ENCODE results near the gene CD44.

Gene CD44

GRCh38 chr11:35204614-35205013 lies 65.6 kb downstream of the CD44 start:
- TF ChIP-seq CTCF (IDR thresholded peaks at IDR 0.05; ENCODE audit: low read depth, low read length, missing control alignments) = no peak
- in situ Hi-C loops (cut with HindIII; ENCODE audit: low sequenced_read_pairs) = no loop called here
- H3K4me3 ChIP-seq (ENCODE audit: low read depth, low read length) = no peak overlapping the region
- no peak for DNase-seq (ENCODE audit: low read depth)

- in situ Hi-C loops (cut with HindIII; ENCODE audit: low sequenced_read_pairs) = no loop called here
- no peak for DNase-seq (ENCODE audit: low read depth)
- no peak for TF ChIP-seq CTCF (IDR thresholded peaks at IDR 0.05; ENCODE audit: low read depth, low read length, missing control alignments)
- no peak overlapping the region for H3K4me3 ChIP-seq (ENCODE audit: low read depth, low read length)
Measured at GRCh38 chr11:35206616-35207015, 67.6 kb downstream of the CD44 start.

GRCh38 chr11:35207471-35208403 lies 68.8 kb downstream of the CD44 start:
- TF ChIP-seq CTCF (IDR thresholded peaks at IDR 0.05; ENCODE audit: low read depth, low read length, missing control alignments) = no peak
- in situ Hi-C loops (cut with HindIII; ENCODE audit: low sequenced_read_pairs) = no loop called here
- no peak overlapping the region for H3K4me3 ChIP-seq (ENCODE audit: low read depth, low read length)
- no peak for DNase-seq (ENCODE audit: low read depth)

GRCh38 chr11:35208795-35209194 lies 69.8 kb downstream of the CD44 start:
- no peak for DNase-seq (ENCODE audit: low read depth)
- TF ChIP-seq CTCF (IDR thresholded peaks at IDR 0.05; ENCODE audit: low read depth, low read length, missing control alignments) = no peak
- H3K4me3 ChIP-seq (ENCODE audit: low read depth, low read length) = no peak overlapping the region
- in situ Hi-C loops (cut with HindIII; ENCODE audit: low sequenced_read_pairs) = no loop called here

GRCh38 chr11:35210876-35211546 lies 72.0 kb downstream of the CD44 start:
- no peak for DNase-seq (ENCODE audit: low read depth)
- in situ Hi-C loops (cut with HindIII; ENCODE audit: low sequenced_read_pairs) = no loop called here
- TF ChIP-seq CTCF (IDR thresholded peaks at IDR 0.05; ENCODE audit: low read depth, low read length, missing control alignments) = no peak
- H3K4me3 ChIP-seq (ENCODE audit: low read depth, low read length) = no peak overlapping the region

GRCh38 chr11:35211952-35212351 lies 73.0 kb downstream of the CD44 start:
- no peak for TF ChIP-seq CTCF (IDR thresholded peaks at IDR 0.05; ENCODE audit: low read depth, low read length, missing control alignments)
- no peak overlapping the region for H3K4me3 ChIP-seq (ENCODE audit: low read depth, low read length)
- no peak for DNase-seq (ENCODE audit: low read depth)
- in situ Hi-C loops (cut with HindIII; ENCODE audit: low sequenced_read_pairs) = no loop called here

Measured in astrocyte of the cerebellum (primary cell).